ENCODE data around the gene CCDC60.

The CCDC60 gene

GRCh38 chr12:119369907-119370546, 35.5 kb downstream of the CCDC60 start:
- no peak for TF ChIP-seq CTCF (IDR thresholded peaks at IDR 0.05; ENCODE audit: low read depth, low read length)
- H3K4me3 ChIP-seq (replicated peaks in 1 of 2; ENCODE audit: low read depth in 2 of 2, low read length in 2 of 2) = no peak overlapping the region
- DNase-seq (ENCODE audit: low read depth in 2 of 2) = no peak

DNA sequence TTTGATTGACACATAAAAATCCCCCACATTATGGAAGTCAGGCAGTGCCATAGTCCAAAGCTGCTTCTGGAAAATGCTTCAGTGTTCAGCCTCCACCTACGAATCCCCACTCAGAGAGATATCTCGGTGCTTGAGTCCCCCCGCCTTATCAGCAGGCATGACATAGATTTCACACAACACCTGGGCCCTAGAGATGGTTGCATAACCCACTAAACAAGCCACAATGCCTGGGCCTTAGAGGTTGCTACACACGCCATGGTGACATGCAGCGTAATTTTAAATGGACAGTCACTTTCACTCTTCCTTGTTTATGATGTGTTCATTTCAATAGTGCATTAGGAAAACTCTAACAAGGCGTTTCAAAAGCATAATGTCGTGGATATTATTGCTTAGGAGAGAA, 38.0 kb downstream of the CCDC60 start:
- TF ChIP-seq CTCF (IDR thresholded peaks at IDR 0.05; ENCODE audit: low read depth, low read length) = no peak
- DNase-seq (ENCODE audit: low read depth in 2 of 2) = no peak

DNA sequence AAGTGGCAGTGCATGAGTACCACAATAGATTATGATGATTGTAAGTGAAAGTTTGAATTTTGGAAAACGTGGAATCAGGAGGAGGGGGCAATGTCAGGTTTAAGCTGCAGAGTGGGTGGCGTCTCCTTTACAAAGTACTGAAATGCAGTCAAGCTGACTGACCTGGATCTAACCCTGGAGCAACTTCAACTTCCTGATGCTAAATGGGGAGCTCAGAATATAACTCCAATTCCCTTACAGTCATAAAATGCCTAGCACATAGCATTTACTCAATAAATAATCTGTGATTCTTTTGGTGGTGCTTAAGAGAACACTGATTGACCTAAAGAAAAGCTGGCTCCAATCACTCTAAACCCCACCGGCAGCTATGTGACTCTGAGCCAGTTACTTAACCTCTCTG, 38.5 kb downstream of the CCDC60 start:
- DNase-seq (ENCODE audit: low read depth in 2 of 2) = no peak
- no peak overlapping the region for H3K4me3 ChIP-seq (replicated peaks in 1 of 2; ENCODE audit: low read depth in 2 of 2, low read length in 2 of 2)
- no peak for TF ChIP-seq CTCF (IDR thresholded peaks at IDR 0.05; ENCODE audit: low read depth, low read length)

More for the DNA sequence above, 38.0 kb downstream of the CCDC60 start:
- no peak overlapping the region for H3K4me3 ChIP-seq (replicated peaks in 1 of 2; ENCODE audit: low read depth in 2 of 2, low read length in 2 of 2)

DNA sequence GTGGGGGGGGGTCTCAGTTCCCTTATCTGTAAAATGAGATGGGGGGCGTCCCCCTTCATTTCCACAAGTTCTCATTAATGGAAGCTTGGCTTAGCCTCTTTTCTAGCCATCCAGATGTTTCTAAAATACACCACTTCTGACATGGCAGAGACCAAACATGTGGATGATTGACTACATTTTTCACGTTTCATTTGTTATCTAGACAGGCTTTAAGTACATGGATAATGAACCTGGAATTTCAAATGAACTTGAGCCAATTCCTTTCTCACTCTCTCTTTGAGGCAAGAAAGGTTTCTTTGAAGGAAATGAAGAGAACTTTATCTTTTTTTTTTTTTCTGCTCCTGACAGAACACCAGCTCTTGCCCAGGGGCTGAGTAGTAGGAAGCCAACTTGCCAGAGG, 39.1 kb downstream of the CCDC60 start:
- TF ChIP-seq CTCF (IDR thresholded peaks at IDR 0.05; ENCODE audit: low read depth, low read length) = no peak
- DNase-seq (ENCODE audit: low read depth in 2 of 2) = no peak
- H3K4me3 ChIP-seq (replicated peaks in 1 of 2; ENCODE audit: low read depth in 2 of 2, low read length in 2 of 2) = no peak overlapping the region

DNA sequence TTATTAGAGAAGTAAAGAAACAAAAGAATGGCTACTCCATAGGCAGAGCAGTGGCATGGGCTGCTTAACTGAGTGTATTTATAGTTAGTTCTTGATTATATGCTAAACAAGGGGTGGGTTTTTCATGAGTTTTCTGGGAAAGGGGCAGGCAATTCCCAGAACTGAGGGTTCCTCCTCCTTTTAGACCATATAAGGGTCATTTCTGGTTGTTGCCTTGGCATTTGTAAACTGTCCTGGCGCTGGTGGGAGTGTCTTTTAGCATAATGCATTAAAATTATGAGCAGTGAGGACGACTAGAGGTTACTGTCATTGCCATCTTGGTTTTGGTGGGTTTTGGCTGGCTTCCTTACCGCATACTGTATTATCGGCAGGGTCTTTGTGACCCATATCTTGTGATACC, 40.1 kb downstream of the CCDC60 start:
- no peak for DNase-seq (ENCODE audit: low read depth in 2 of 2)
- H3K4me3 ChIP-seq (replicated peaks in 1 of 2; ENCODE audit: low read depth in 2 of 2, low read length in 2 of 2) = no peak overlapping the region
- no peak for TF ChIP-seq CTCF (IDR thresholded peaks at IDR 0.05; ENCODE audit: low read depth, low read length)

DNA sequence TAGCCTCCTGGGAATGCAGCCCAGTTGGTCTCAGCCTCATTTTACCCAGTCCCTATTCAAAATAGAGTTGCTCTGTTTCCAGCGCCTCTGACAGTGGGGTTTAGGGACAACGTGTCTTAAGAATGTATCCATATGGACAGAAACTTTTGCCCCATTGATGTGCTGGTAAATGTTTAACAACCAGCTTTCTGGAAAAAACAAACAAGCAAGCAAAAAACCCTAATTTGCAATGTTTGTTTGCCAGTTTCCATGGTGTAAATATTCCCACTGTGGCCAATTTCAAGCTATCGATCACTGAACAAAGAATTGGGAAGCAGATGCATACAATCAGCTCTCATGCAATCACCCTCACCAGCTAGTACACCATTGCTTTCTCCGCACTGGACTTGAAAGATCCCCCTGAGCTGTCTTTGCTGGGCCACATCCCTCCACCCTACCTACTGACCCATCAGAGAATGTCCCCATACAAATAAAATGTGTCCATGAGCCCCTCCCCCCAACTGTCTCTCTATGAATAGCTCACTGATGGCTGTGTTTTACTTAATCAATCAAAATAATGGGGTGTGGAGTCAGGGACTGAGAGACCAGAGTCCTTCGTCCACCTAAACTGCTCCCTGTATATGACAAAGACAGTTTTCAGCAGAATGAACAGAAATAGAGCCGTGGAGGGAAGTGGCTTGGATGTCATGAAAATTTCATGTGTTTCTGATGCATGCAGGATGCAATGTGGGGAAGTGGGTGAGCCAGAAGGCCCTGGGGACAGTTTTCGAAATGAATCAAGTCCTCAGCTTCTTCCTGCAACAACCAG, 40.8 kb downstream of the CCDC60 start:
- H3K4me3 ChIP-seq (replicated peaks in 1 of 2; ENCODE audit: low read depth in 2 of 2, low read length in 2 of 2) = no peak overlapping the region
- TF ChIP-seq CTCF (IDR thresholded peaks at IDR 0.05; ENCODE audit: low read depth, low read length) = no peak
- no peak for DNase-seq (ENCODE audit: low read depth in 2 of 2)

Measured in cardiac fibroblast (primary cell).